GM12878 (cell line): ENCODE measurements around the gene KRTAP4-1. TPM values are rescaled to one million over a fixed set of nuclear protein-coding genes. Genes with fewer than 3 reads are reported as not detected.

ENCODE experiments used
- ATAC-seq: fragments of 200-7000 bp; cut with Tn5 transposase; 3 replicates; pipeline ENCODE4 v1.9.1; 2020; ENCODE audit warnings: mild to moderate bottlenecking, moderate library complexity
- BruUV-seq: library from RNA; stranded (reverse); fragments of 400-500 nt; replicated peaks from 2 replicates; lab custom pipeline; 2021; lab: Mats Ljungman, UMichigan
- CTCF ChIA-PET: fragments of 300-600 bp; sonication (Branson Sonifier 250); formaldehyde crosslinking; extraction: SDS; loops from one replicate; lab custom pipeline; 2021; ENCODE audit warnings: inconsistent platforms; lab: Yijun Ruan, JAX
- POLR2A ChIA-PET: fragments of 350-600 bp; formaldehyde crosslinking; extraction: SDS; loops from one replicate; lab custom pipeline; 2021; ENCODE audit warnings: inconsistent platforms; lab: Charles Lee
- RAD21 ChIA-PET: fragments of 300-600 bp; sonication (Branson Sonifier 250); formaldehyde crosslinking; loops from one replicate; lab custom pipeline; 2023; ENCODE audit warnings: antibody characterized with exemption; ENCODE audit not compliant: unreplicated experiment; lab: Charles Lee
- SMC1A ChIA-PET: fragments of 300-600 bp; sonication (Branson Sonifier 250); formaldehyde crosslinking; loops from one replicate; lab custom pipeline; 2023; ENCODE audit not compliant: unreplicated experiment, uncharacterized antibody; lab: Charles Lee
- DNase-seq: peaks from one replicate; pipeline ENCODE4 v3.0.0-alpha.2; 2011; ENCODE audit warnings: low read depth, low spot score
- FAIRE-seq: peaks from 3 replicates; lab custom pipeline; 2011; peaks lifted over from hg19 to GRCh38; lab: Jason Lieb, UNC
- H2AFZ ChIP-seq: 2 replicates; pipeline ENCODE4 v1.6.0; 2011; ENCODE audit warnings: low read depth, low read length, control low read depth; ENCODE audit not compliant: control insufficient read depth
- H3K27ac ChIP-seq: 2 replicates; pipeline ENCODE4 v1.5.1; 2011; ENCODE audit warnings: control low read depth; ENCODE audit not compliant: control insufficient read depth, insufficient read depth
- H3K27me3 ChIP-seq, 2 experiments: replicated peaks in 1 of 2; 2 replicates each; pipeline versions ENCODE4 v1.6.0 to v1.6.1; 2011; ENCODE audit warnings: low read length in 1 of 2; ENCODE audit not compliant: control insufficient read depth in 2 of 2, insufficient read depth in 2 of 2
- H3K36me3 ChIP-seq, 2 experiments: 2 replicates each; pipeline ENCODE4 v1.5.1; 2011; ENCODE audit warnings: low read length in 1 of 2; ENCODE audit not compliant: control insufficient read depth in 2 of 2, insufficient read depth in 2 of 2
- H3K4me1 ChIP-seq: 2 replicates; pipeline ENCODE4 v1.6.1; 2011; ENCODE audit warnings: mild to moderate bottlenecking, low read length, moderate library complexity, mixed read lengths; ENCODE audit not compliant: control insufficient read depth, insufficient read depth
- H3K4me2 ChIP-seq: 2 replicates; pipeline ENCODE4 v1.6.0; 2011; ENCODE audit warnings: control low read depth; ENCODE audit not compliant: control insufficient read depth, insufficient read depth
- H3K4me3 ChIP-seq: fragments of 200-600 bp; sonication (generic); 2 replicates; pipeline ENCODE4 v1.5.1; 2016
- H3K79me2 ChIP-seq: 2 replicates; pipeline ENCODE4 v1.6.0; 2011; ENCODE audit warnings: low read length; ENCODE audit not compliant: control insufficient read depth, insufficient read depth
- H3K9ac ChIP-seq: 2 replicates; pipeline ENCODE4 v1.8.0; 2011; ENCODE audit warnings: low read length, control low read depth, mixed read lengths; ENCODE audit not compliant: control insufficient read depth, insufficient read depth
- H3K9me3 ChIP-seq: replicated peaks from 3 replicates; pipeline ENCODE4 v1.5.1; 2011; ENCODE audit warnings: mild to moderate bottlenecking, low read length; ENCODE audit not compliant: control insufficient read depth, insufficient read depth
- H4K20me1 ChIP-seq: 2 replicates; pipeline ENCODE4 v1.6.0; 2011; ENCODE audit not compliant: control insufficient read depth, insufficient read depth
- ATF7 ChIP-seq: fragments of 450-650 bp; IDR thresholded peaks from 2 replicates; pipeline ENCODE4 v1.6.1; 2016; ENCODE audit warnings: low read depth, mild to moderate bottlenecking
- EP300 ChIP-seq, 2 experiments: fragments of 150-350 bp in 1 of 2; IDR thresholded peaks; 2 replicates each; pipeline ENCODE4 v1.6.1; 2011 to 2012; ENCODE audit warnings: low read depth in 2 of 2, low read length in 2 of 2, borderline replicate concordance in 1 of 2, improper control_type of control experiment in 1 of 2, inconsistent platforms in 1 of 2; ENCODE audit not compliant: control insufficient read depth in 1 of 2
- ETV6 ChIP-seq, 2 experiments: fragments of 450-650 bp in 1 of 2; IDR thresholded peaks in 1 of 2; conservative IDR thresholded peaks in 1 of 2; 2 replicates each; pipeline ENCODE4 v1.6.1; 2014; ENCODE audit warnings: antibody characterized with exemption in 1 of 2, borderline replicate concordance in 1 of 2, low read depth in 1 of 2, mild to moderate bottlenecking in 1 of 2, moderate library complexity in 1 of 2
- GATAD2B ChIP-seq: fragments of 450-650 bp; conservative IDR thresholded peaks from 2 replicates; pipeline ENCODE4 v1.6.1; 2017; ENCODE audit warnings: low read depth, mild to moderate bottlenecking, moderate library complexity
- JUND ChIP-seq: IDR thresholded peaks from 2 replicates; pipeline ENCODE4 v1.6.1; 2012; ENCODE audit warnings: low read depth, mild to moderate bottlenecking, low read length, improper control_type of control experiment, moderate library complexity
- MYC ChIP-seq: IDR thresholded peaks from 2 replicates; pipeline ENCODE4 v1.6.1; 2011; ENCODE audit warnings: mild to moderate bottlenecking, low read length, moderate library complexity, inconsistent platforms; ENCODE audit not compliant: insufficient read depth, insufficient replicate concordance, insufficient read length, severe bottlenecking
- SMC3 ChIP-seq: IDR thresholded peaks from 2 replicates; pipeline ENCODE4 v1.6.1; 2011; ENCODE audit warnings: low read length, improper control_type of control experiment, borderline replicate concordance
- YBX1 ChIP-seq: fragments of 450-650 bp; IDR thresholded peaks from 2 replicates; pipeline ENCODE4 v1.6.1; 2016; ENCODE audit warnings: antibody characterized with exemption
- WGBS: methylation state at CpG from one replicate; pipeline ENCODE4 v1.1.6; 2016; ENCODE audit warnings: low lambda C conversion rate; ENCODE audit not compliant: insufficient replicate concordance, insufficient coverage; ENCODE audit errors: missing lambda C conversion rate; 5-methylcytosine and 5-hydroxymethylcytosine counted together
- in situ Hi-C: fragments of 300-500 bp; cut with MboI; formaldehyde crosslinking; loops from 9 replicates; pipeline ENCODE4 v1.14.3; 2018; ENCODE audit warnings: mixed read lengths
- intact Hi-C: fragments of 100-400 bp; cut with micrococcal nuclease; formaldehyde crosslinking; loops from one replicate; pipeline ENCODE4 v1.14.2; 2022; ENCODE audit not compliant: unreplicated experiment
- polyA plus RNA-seq, 11 experiments: library from polyadenylated mRNA; depleted of rRNA in 4 of 11; unstranded in 6 of 11; stranded (reverse) in 5 of 11; fragments of >200 nt; fragmentation: Nextera tagmentation in 4 of 11; fragmentation: Illumina TruSeq in 1 of 11; extraction: Ambion mirVana in 4 of 11; extraction: Trizol in 1 of 11; gene quantifications; 1 replicate in 1 of 11; 2 replicates in 10 of 11; pipeline versions ENCODE4 v1.2.1 to v1.2.3, GENCODE V29; 2011 to 2016; ENCODE audit warnings: inconsistent platforms in 2 of 11, missing spikeins in 2 of 11, low read depth in 1 of 11
- total RNA-seq, 4 experiments: library from RNA; depleted of rRNA in 3 of 4; stranded (reverse); fragments of >200 nt in 3 of 4; fragmentation: Illumina TruSeq in 1 of 4; extraction: Trizol in 1 of 4; gene quantifications; 2 replicates each; pipeline versions ENCODE4 v1.2.1 to v1.2.3, GENCODE V29; 2013 to 2021
- TF ChIP-seq, protein P1 (sequence below): fragments of 450-650 bp; IDR thresholded peaks from 2 replicates; pipeline ENCODE4 v1.6.1; 2017; ENCODE audit warnings: low read depth, mild to moderate bottlenecking, moderate library complexity
- TF ChIP-seq, protein P2 (sequence below): fragments of 150-350 bp; IDR thresholded peaks from 2 replicates; pipeline ENCODE4 v1.6.1; 2016; ENCODE audit warnings: low read depth, low read length

The KRTAP4-1 gene
- total and polyA plus RNA-seq, 10 of the 15 experiments (the other 5 are each of a cell fraction or from before 2014, with no cell fraction given): not detected

DNA sequence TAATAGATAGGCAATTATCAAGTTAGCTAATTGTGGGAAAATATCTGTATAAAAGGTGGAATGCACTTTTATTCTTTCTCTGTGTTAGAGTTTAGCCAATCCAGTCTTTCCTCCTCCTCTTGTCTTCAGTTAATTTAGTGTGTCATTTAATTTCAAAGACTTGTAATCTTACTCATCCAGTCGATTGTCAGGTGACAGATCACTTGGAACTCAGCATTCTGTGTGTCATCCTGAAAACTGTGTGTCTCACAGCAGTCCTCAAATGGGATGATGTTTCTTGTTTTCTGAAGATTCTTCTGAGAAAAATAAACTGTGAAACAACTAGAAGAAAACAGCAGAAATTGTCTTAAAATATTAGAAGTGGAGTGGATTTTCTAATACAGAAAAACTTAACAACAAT is 290 bp upstream of the KRTAP4-1 start:
- no peaks in the 10 kb centered on the region for H4K20me1 ChIP-seq
- no peak for TF ChIP-seq ATF7
- TF ChIP-seq, all 136 proteins: peak for 0
- intact Hi-C loops (no loop called here), in situ Hi-C loops (loop anchor here (10.0 kb wide), 1 partner anchor 60 kb away; the partner anchor contains the start of gene KRTAP9-4)
- no TSS peak for BruUV-seq
- no peaks in the 10 kb centered on the region for H3K36me3 ChIP-seq
- no peaks in the 10 kb centered on the region for H3K27me3 ChIP-seq
- ATAC-seq: no peak
- no peak overlapping the region for H3K4me3 ChIP-seq
- FAIRE-seq: no peak
- H3K79me2 ChIP-seq: no peaks in the 10 kb centered on the region
- no peak overlapping the region for H3K9ac ChIP-seq
- no peak for DNase-seq
- SMC1A ChIA-PET: no interaction called here
- no peak overlapping the region for H2AFZ ChIP-seq
- no peaks in the 10 kb centered on the region for H3K4me1 ChIP-seq
- no peak overlapping the region for H3K4me2 ChIP-seq
- WGBS: 0% methylated on average over 1 of the region's 1 CpG
- RAD21 ChIA-PET: no interaction called here
- CTCF ChIA-PET: no interaction called here
- no peaks in the 10 kb centered on the region for H3K9me3 ChIP-seq
- POLR2A ChIA-PET: no interaction called here
- no peak overlapping the region for H3K27ac ChIP-seq

DNA sequence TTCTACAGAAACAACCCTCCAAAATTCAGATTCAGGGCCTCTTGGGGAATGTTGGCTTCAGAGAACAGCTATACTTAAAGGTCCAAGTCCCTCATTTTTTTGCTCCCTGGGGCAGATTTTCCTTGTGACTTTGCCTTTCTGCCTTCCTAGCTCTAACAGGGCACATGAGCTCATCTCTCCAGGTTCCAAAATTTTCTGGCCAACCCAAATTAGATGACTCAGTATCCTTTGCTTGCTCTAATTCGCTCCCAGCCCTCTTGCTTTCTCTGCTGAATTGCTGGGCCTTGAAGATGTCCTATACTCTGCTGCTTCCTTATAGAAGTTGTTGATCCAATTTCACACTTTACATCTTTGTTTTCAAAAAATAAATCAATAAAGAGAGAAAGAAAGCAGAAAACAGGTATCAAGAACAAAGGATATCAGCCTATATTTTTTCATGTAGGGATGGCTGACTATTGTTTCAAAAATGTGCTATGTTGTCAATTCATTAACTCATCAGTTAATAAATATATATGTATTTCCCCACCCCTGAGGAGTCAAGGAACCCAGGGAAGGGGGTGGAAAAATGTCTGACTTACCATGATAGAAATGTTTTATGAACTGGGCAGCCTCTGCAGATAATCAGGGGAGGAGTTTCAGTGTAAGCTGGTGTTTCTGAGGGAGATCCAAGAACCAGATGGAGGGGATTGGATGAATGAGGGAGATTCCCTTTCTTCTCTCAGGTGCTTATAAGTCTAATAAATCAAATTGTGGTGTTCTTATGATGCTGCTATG is 5.7 kb downstream of the KRTAP4-1 start:
- ChIA-PET POLR2A (no interaction called here), CTCF (interaction anchor here (0.8 kb wide), 1 partner anchor 469 kb away, joined by 3 read pairs; no protein-coding TSS in a partner anchor), RAD21 (no interaction called here), SMC1A (no interaction called here)
- no peaks in the 10 kb centered on the region for H3K36me3 ChIP-seq
- peaks cover 3% of the 10 kb centered on the region; the same call in 1 of the 2 replicates for H3K4me1 ChIP-seq
- in situ Hi-C loops: no loop called here
- 40% methylated on average over 1 of the region's 1 CpG for WGBS
- no peak overlapping the region for H2AFZ ChIP-seq
- DNase-seq: no peak
- intact Hi-C loops: no loop called here
- no peak overlapping the region for H3K27ac ChIP-seq
- no peak for FAIRE-seq
- H3K27me3 ChIP-seq: no peaks in the 10 kb centered on the region; a peak in 1 of 4 replicates
- H4K20me1 ChIP-seq: no peaks in the 10 kb centered on the region
- H3K79me2 ChIP-seq: no peaks in the 10 kb centered on the region
- no peak overlapping the region for H3K4me3 ChIP-seq
- H3K4me2 ChIP-seq: no peak overlapping the region
- BruUV-seq: no TSS peak
- H3K9me3 ChIP-seq: no peaks in the 10 kb centered on the region
- ATAC-seq: no peak
- H3K9ac ChIP-seq: no peak overlapping the region
- TF ChIP-seq, protein P1, sequence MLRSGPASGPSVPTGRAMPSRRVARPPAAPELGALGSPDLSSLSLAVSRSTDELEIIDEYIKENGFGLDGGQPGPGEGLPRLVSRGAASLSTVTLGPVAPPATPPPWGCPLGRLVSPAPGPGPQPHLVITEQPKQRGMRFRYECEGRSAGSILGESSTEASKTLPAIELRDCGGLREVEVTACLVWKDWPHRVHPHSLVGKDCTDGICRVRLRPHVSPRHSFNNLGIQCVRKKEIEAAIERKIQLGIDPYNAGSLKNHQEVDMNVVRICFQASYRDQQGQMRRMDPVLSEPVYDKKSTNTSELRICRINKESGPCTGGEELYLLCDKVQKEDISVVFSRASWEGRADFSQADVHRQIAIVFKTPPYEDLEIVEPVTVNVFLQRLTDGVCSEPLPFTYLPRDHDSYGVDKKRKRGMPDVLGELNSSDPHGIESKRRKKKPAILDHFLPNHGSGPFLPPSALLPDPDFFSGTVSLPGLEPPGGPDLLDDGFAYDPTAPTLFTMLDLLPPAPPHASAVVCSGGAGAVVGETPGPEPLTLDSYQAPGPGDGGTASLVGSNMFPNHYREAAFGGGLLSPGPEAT: no peak
- TF ChIP-seq JUND (no peak), EP300 (IDR thresholded peaks at IDR 0.05; ENCODE audit: borderline replicate concordance in 1 of 2, control insufficient read depth in 1 of 2, low read depth in 2 of 2, low read length in 2 of 2) (no peak), ETV6 (conservative IDR thresholded peaks at IDR 0.05 in 1 of 2, IDR thresholded peaks at IDR 0.05 in 1 of 2; ENCODE audit: borderline replicate concordance in 1 of 2, low read depth in 1 of 2) (no peak), SMC3 (no peak), MYC (no peak), YBX1 (no peak), GATAD2B (no peak)
- TF ChIP-seq, protein P2, sequence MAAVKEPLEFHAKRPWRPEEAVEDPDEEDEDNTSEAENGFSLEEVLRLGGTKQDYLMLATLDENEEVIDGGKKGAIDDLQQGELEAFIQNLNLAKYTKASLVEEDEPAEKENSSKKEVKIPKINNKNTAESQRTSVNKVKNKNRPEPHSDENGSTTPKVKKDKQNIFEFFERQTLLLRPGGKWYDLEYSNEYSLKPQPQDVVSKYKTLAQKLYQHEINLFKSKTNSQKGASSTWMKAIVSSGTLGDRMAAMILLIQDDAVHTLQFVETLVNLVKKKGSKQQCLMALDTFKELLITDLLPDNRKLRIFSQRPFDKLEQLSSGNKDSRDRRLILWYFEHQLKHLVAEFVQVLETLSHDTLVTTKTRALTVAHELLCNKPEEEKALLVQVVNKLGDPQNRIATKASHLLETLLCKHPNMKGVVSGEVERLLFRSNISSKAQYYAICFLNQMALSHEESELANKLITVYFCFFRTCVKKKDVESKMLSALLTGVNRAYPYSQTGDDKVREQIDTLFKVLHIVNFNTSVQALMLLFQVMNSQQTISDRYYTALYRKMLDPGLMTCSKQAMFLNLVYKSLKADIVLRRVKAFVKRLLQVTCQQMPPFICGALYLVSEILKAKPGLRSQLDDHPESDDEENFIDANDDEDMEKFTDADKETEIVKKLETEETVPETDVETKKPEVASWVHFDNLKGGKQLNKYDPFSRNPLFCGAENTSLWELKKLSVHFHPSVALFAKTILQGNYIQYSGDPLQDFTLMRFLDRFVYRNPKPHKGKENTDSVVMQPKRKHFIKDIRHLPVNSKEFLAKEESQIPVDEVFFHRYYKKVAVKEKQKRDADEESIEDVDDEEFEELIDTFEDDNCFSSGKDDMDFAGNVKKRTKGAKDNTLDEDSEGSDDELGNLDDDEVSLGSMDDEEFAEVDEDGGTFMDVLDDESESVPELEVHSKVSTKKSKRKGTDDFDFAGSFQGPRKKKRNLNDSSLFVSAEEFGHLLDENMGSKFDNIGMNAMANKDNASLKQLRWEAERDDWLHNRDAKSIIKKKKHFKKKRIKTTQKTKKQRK: no peak
